HCT116 (cell line): ENCODE results near the gene UPF3A. TPM values are rescaled to one million over a fixed set of nuclear protein-coding genes. Genes with fewer than 3 reads are reported as not detected.

ENCODE experiments used
- ATAC-seq: fragments of 200-7000 bp; cut with Tn5 transposase; 2 replicates; pipeline ENCODE4 v1.9.1; 2020; ENCODE audit warnings: mild to moderate bottlenecking, moderate library complexity
- BruUV-seq: library from RNA; stranded (reverse); fragments of 400-500 nt; replicated peaks from 2 replicates; lab custom pipeline; 2021; lab: Mats Ljungman, UMichigan
- CTCF ChIA-PET: fragments of 300-600 bp; sonication (Branson Sonifier 250); formaldehyde crosslinking; loops from one replicate; lab custom pipeline; 2021; ENCODE audit warnings: antibody characterized with exemption; lab: Charles Lee
- POLR2A ChIA-PET: fragments of 300-600, 350-600 bp; sonication (Branson Sonifier 250); formaldehyde crosslinking; loops from one replicate; lab custom pipeline; 2021; ENCODE audit warnings: antibody characterized with exemption; lab: Charles Lee
- RAD21 ChIA-PET, 2 experiments: fragments of 300-600 bp; sonication (Branson Sonifier 250); formaldehyde crosslinking; loops; one replicate each; lab custom pipeline; 2023; ENCODE audit warnings: low total read pairs in 2 of 2; ENCODE audit not compliant: uncharacterized antibody in 2 of 2, unreplicated experiment in 2 of 2, low non-redundant PET in 1 of 2; lab: Charles Lee
- DNase-seq: peaks from one replicate; pipeline ENCODE4 v3.0.0-alpha.2; 2010; ENCODE audit warnings: low read depth, low spot score
- H2AFZ ChIP-seq: fragments of 200-600 bp; shearing (Covaris generic), sonication (generic); 2 replicates; pipeline ENCODE4 v1.6.1; 2017; ENCODE audit warnings: low read depth, mixed run types, mixed read lengths, antibody characterized with exemption, low read length; ENCODE audit not compliant: poor library complexity, severe bottlenecking
- H3K27ac ChIP-seq: 2 replicates; pipeline ENCODE4 v1.5.1; 2012; ENCODE audit warnings: low read depth, low read length
- H3K27me3 ChIP-seq: fragments of 200-600 bp; sonication (generic); 2 replicates; pipeline ENCODE4 v1.6.1; 2016; ENCODE audit warnings: mixed run types, low read length, mixed read lengths; ENCODE audit not compliant: insufficient read depth
- H3K36me3 ChIP-seq, 2 experiments: fragments of 200-500 bp in 1 of 2; fragments of 200-600 bp in 1 of 2; sonication (Bioruptor generic) in 1 of 2; sonication (generic) in 1 of 2; 2 replicates each; pipeline versions ENCODE4 v1.5.1 to v1.6.1; 2014 to 2016; ENCODE audit warnings: low read length in 2 of 2, inconsistent platforms in 1 of 2, mixed read lengths in 1 of 2, mixed run types in 1 of 2; ENCODE audit not compliant: insufficient read depth in 2 of 2, control insufficient read depth in 1 of 2
- H3K4me1 ChIP-seq, 2 experiments: fragments of 200-600 bp in 1 of 2; sonication (generic) in 1 of 2; 2 replicates each; pipeline versions ENCODE4 v1.5.1 to v1.6.1; 2012 to 2017; ENCODE audit warnings: low read length in 2 of 2, inconsistent platforms in 1 of 2, mild to moderate bottlenecking in 1 of 2, mixed read lengths in 1 of 2, mixed run types in 1 of 2, moderate library complexity in 1 of 2; ENCODE audit not compliant: insufficient read depth in 2 of 2, control insufficient read depth in 1 of 2
- H3K4me2 ChIP-seq: fragments of 200-600 bp; sonication (generic); 2 replicates; pipeline ENCODE4 v1.6.1; 2017; ENCODE audit warnings: mixed run types, low read length, mixed read lengths
- H3K4me3 ChIP-seq, 2 experiments: fragments of 200-600 bp in 1 of 2; sonication (generic) in 1 of 2; replicated peaks in 1 of 2; 2 replicates each; pipeline ENCODE4 v1.5.1; 2011 to 2016; ENCODE audit warnings: low read length in 2 of 2, control low read depth in 1 of 2, low read depth in 1 of 2, mild to moderate bottlenecking in 1 of 2, mixed read lengths in 1 of 2, mixed run types in 1 of 2
- H3K79me2 ChIP-seq: fragments of 200-600 bp; sonication (generic); 2 replicates; pipeline ENCODE4 v1.6.1; 2017; ENCODE audit warnings: mild to moderate bottlenecking, mixed run types, low read length, moderate library complexity, mixed read lengths; ENCODE audit not compliant: insufficient read depth
- H3K9ac ChIP-seq: fragments of 200-600 bp; sonication (generic); 2 replicates; pipeline ENCODE4 v1.6.1; 2016; ENCODE audit warnings: low read length, mixed read lengths
- H3K9me2 ChIP-seq: fragments of 200-600 bp; sonication (generic), shearing (Covaris generic); 2 replicates; pipeline ENCODE4 v1.6.1; 2017; ENCODE audit warnings: mixed run types, mild to moderate bottlenecking, moderate library complexity; ENCODE audit not compliant: insufficient read depth
- H3K9me3 ChIP-seq, 2 experiments: fragments of 200-500 bp in 1 of 2; fragments of 200-600 bp in 1 of 2; sonication (Bioruptor generic) in 1 of 2; sonication (generic) in 1 of 2; 2 replicates each; pipeline ENCODE4 v1.6.1; 2014 to 2017; ENCODE audit warnings: low read length in 2 of 2, mixed read lengths in 2 of 2, inconsistent platforms in 1 of 2, low read depth in 1 of 2, mild to moderate bottlenecking in 1 of 2, mixed run types in 1 of 2, moderate library complexity in 1 of 2; ENCODE audit not compliant: control insufficient read depth in 1 of 2, insufficient read depth in 1 of 2
- H4K20me1 ChIP-seq: fragments of 200-600 bp; sonication (generic), shearing (Covaris generic); 2 replicates; pipeline ENCODE4 v1.6.1; 2017; ENCODE audit warnings: mixed run types, mild to moderate bottlenecking, moderate library complexity; ENCODE audit not compliant: insufficient read depth
- CBX3 ChIP-seq: IDR thresholded peaks from 2 replicates; pipeline ENCODE4 v1.6.1; 2012; ENCODE audit warnings: low read depth
- EGR1 ChIP-seq: IDR thresholded peaks from 2 replicates; pipeline ENCODE4 v1.6.1; 2012; ENCODE audit warnings: low read depth
- ELF1 ChIP-seq: IDR thresholded peaks from 2 replicates; pipeline ENCODE4 v1.6.1; 2012; ENCODE audit warnings: low read depth, borderline replicate concordance
- EZH2 ChIP-seq: fragments of 200-600 bp; sonication (generic); IDR thresholded peaks from 2 replicates; pipeline ENCODE4 v1.6.1; 2017; ENCODE audit warnings: antibody characterized with exemption, mixed run types
- EZH2phosphoT487 ChIP-seq: fragments of 200-600 bp; IDR thresholded peaks from 2 replicates; pipeline ENCODE4 v1.6.1; 2018; ENCODE audit warnings: antibody characterized with exemption, borderline replicate concordance
- FOSL1 ChIP-seq: IDR thresholded peaks from 2 replicates; pipeline ENCODE4 v1.6.1; 2012; ENCODE audit warnings: low read depth
- JUND ChIP-seq: IDR thresholded peaks from 2 replicates; pipeline ENCODE4 v1.6.1; 2012
- MAX ChIP-seq: IDR thresholded peaks from 2 replicates; pipeline ENCODE4 v1.6.1; 2012
- POLR2A ChIP-seq: IDR thresholded peaks from 2 replicates; pipeline ENCODE4 v1.7.0; 2011; ENCODE audit warnings: borderline replicate concordance; ENCODE audit not compliant: insufficient read depth, insufficient read length; ENCODE audit errors: extremely low read depth
- RAD21 ChIP-seq: IDR thresholded peaks from 2 replicates; pipeline ENCODE4 v1.6.1; 2012; ENCODE audit warnings: low read depth, mild to moderate bottlenecking
- SIN3A ChIP-seq: IDR thresholded peaks from 2 replicates; pipeline ENCODE4 v1.6.1; 2012; ENCODE audit warnings: low read depth
- SP1 ChIP-seq: IDR thresholded peaks from 2 replicates; pipeline ENCODE4 v1.6.1; 2012; ENCODE audit warnings: low read depth
- SRF ChIP-seq: IDR thresholded peaks from 2 replicates; pipeline ENCODE4 v1.6.1; 2012; ENCODE audit warnings: low read depth
- TCF7L2 ChIP-seq: IDR thresholded peaks from 2 replicates; pipeline ENCODE4 v1.7.0; 2011; ENCODE audit warnings: borderline replicate concordance, inconsistent platforms; ENCODE audit not compliant: insufficient read depth, insufficient read length; ENCODE audit errors: extremely low read depth
- ZFX ChIP-seq: fragments of 450-650 bp; IDR thresholded peaks from 2 replicates; pipeline ENCODE4 v1.6.1; 2017
- ZNF274 ChIP-seq: fragments of 200-500 bp; sonication (Bioruptor generic); IDR thresholded peaks from 2 replicates; pipeline ENCODE4 v1.6.1; 2014; ENCODE audit warnings: mild to moderate bottlenecking, low read depth, low read length, inconsistent platforms
- intact Hi-C: fragments of 100-400 bp; cut with micrococcal nuclease; formaldehyde crosslinking; loops from 2 replicates; pipeline ENCODE4 v1.10.0; 2022
- total RNA-seq: library from RNA; stranded (reverse); gene quantifications from one replicate; pipeline ENCODE4 v1.2.1, GENCODE V29; 2021; ENCODE audit not compliant: unreplicated experiment
- TF ChIP-seq, protein P1 (sequence below), 3 experiments: fragments of 200-600 bp in 1 of 3; sonication (generic) in 1 of 3; IDR thresholded peaks in 2 of 3; conservative IDR thresholded peaks in 1 of 3; 2 replicates each; pipeline ENCODE4 v1.5.1; 2012 to 2017; ENCODE audit warnings: low read depth in 2 of 3, low read length in 2 of 3, antibody characterized with exemption in 1 of 3, borderline replicate concordance in 1 of 3, control low read depth in 1 of 3, mild to moderate bottlenecking in 1 of 3, mixed read lengths in 1 of 3, mixed run types in 1 of 3, moderate library complexity in 1 of 3; ENCODE audit not compliant: insufficient read depth in 1 of 3
- TF ChIP-seq, protein P2 (sequence below): IDR thresholded peaks from 2 replicates; pipeline ENCODE4 v1.6.1; 2012

The UPF3A gene
- total RNA-seq, 1 experiment from 2014 or later = 31.8 TPM

- Histone ChIP-seq H4K20me1 (0 out of 2 replicates have a peak, but pooled peaks cover 8% of the 10 kb centered on the region), H3K27me3 (no peaks in the 10 kb centered on the region), H3K9me2 (no peaks in the 10 kb centered on the region), H2AFZ (no peak overlapping the region), H3K27ac (no peak overlapping the region), H3K79me2 (peaks cover 33% of the 10 kb centered on the region), H3K4me1 (no peaks in the 10 kb centered on the region), H3K9ac (no peak overlapping the region), H3K9me3 (no peaks in the 10 kb centered on the region), H3K36me3 (peaks cover 34 to 38% of the 10 kb centered on the region in 2 experiments; a peak in 3 of 4 replicates), H3K4me2 (no peak overlapping the region), H3K4me3 (no peak overlapping the region)
- BruUV-seq = no TSS peak
- DNase-seq (no peak), ATAC-seq (0 out of 2 replicates have a peak, but pooled peaks have one; percentile 32)
- POLR2A ChIA-PET = no interaction called here
- no peak for TF ChIP-seq POLR2A
- no peak for TF ChIP-seq ELF1
- TF ChIP-seq EZH2phosphoT487 = no peak
- TF ChIP-seq, protein P1, sequence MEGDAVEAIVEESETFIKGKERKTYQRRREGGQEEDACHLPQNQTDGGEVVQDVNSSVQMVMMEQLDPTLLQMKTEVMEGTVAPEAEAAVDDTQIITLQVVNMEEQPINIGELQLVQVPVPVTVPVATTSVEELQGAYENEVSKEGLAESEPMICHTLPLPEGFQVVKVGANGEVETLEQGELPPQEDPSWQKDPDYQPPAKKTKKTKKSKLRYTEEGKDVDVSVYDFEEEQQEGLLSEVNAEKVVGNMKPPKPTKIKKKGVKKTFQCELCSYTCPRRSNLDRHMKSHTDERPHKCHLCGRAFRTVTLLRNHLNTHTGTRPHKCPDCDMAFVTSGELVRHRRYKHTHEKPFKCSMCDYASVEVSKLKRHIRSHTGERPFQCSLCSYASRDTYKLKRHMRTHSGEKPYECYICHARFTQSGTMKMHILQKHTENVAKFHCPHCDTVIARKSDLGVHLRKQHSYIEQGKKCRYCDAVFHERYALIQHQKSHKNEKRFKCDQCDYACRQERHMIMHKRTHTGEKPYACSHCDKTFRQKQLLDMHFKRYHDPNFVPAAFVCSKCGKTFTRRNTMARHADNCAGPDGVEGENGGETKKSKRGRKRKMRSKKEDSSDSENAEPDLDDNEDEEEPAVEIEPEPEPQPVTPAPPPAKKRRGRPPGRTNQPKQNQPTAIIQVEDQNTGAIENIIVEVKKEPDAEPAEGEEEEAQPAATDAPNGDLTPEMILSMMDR (IDR thresholded peaks at IDR 0.05 in 2 of 3, conservative IDR thresholded peaks at IDR 0.05 in 1 of 3; ENCODE audit: borderline replicate concordance in 1 of 3, insufficient read depth in 1 of 3, low read depth in 2 of 3, low read length in 2 of 3) = no peak
- no peak for TF ChIP-seq JUND
- no peak for TF ChIP-seq ZFX
- TF ChIP-seq SRF = no peak
- TF ChIP-seq RAD21 = no peak
- no peak for TF ChIP-seq SIN3A
- no peak for TF ChIP-seq EGR1
- CTCF ChIA-PET = no interaction called here
- RAD21 ChIA-PET = no interaction called here
- intact Hi-C loops = no loop called here
These were observed 46.6 kb downstream of the UPF3A start for GRCh38 chr13:114328034-114328433.

GRCh38 chr13:114328595-114328994, 47.2 kb downstream of the UPF3A start:
- Histone ChIP-seq H3K36me3 (peaks cover 29 to 33% of the 10 kb centered on the region in 2 experiments; a peak in 3 of 4 replicates), H3K9ac (no peak overlapping the region), H3K9me2 (no peaks in the 10 kb centered on the region), H3K27me3 (no peaks in the 10 kb centered on the region), H3K4me2 (no peak overlapping the region), H3K79me2 (peaks cover 27% of the 10 kb centered on the region), H2AFZ (no peak overlapping the region), H3K9me3 (no peaks in the 10 kb centered on the region), H4K20me1 (0 out of 2 replicates have a peak, but pooled peaks cover 8% of the 10 kb centered on the region), H3K4me3 (no peak overlapping the region), H3K4me1 (no peaks in the 10 kb centered on the region), H3K27ac (no peak overlapping the region)
- TF ChIP-seq, protein P2, sequence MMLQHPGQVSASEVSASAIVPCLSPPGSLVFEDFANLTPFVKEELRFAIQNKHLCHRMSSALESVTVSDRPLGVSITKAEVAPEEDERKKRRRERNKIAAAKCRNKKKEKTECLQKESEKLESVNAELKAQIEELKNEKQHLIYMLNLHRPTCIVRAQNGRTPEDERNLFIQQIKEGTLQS = no peak
- TF ChIP-seq TCF7L2 = no peak
- TF ChIP-seq ZFX = no peak
- TF ChIP-seq EZH2 = no peak
- TF ChIP-seq CBX3 = no peak
- TF ChIP-seq MAX = no peak
- TF ChIP-seq, protein P1 (IDR thresholded peaks at IDR 0.05 in 2 of 3, conservative IDR thresholded peaks at IDR 0.05 in 1 of 3; ENCODE audit: borderline replicate concordance in 1 of 3, insufficient read depth in 1 of 3, low read depth in 2 of 3, low read length in 2 of 3) = no peak
- no peak for TF ChIP-seq SP1
- TF ChIP-seq SIN3A = no peak
- no peak for TF ChIP-seq FOSL1
- TF ChIP-seq ZNF274 = no peak
- no peak for TF ChIP-seq EGR1
- no peak for TF ChIP-seq EZH2phosphoT487
- TF ChIP-seq ELF1 = no peak
- POLR2A ChIA-PET = no interaction called here
- ATAC-seq (no peak), DNase-seq (no peak)
- intact Hi-C loops = no loop called here
- RAD21 ChIA-PET = no interaction called here
- no TSS peak for BruUV-seq
- CTCF ChIA-PET = no interaction called here
